ENCODE measurements around the gene TFRC.
"Not testable (repeated sequence)": the region's sequence is repeated elsewhere in the genome, so short reads cannot be mapped to it uniquely, and the experiment has no call there.

The TFRC gene

GRCh38 chr3:196048922-196049598 lies 32.8 kb downstream of the TFRC start:
- DNase-seq (ENCODE audit: low read depth) = no peak

- no peak for DNase-seq (ENCODE audit: low read depth)
Observed at GRCh38 chr3:196047391-196048030, 34.4 kb downstream of the TFRC start.

- DNase-seq (ENCODE audit: low read depth) = no peak
Observed at GRCh38 chr3:196044513-196044912, 37.4 kb downstream of the TFRC start.

- DNase-seq (ENCODE audit: low read depth) = no peak
Observed at GRCh38 chr3:196042673-196043072, 39.2 kb downstream of the TFRC start.

GRCh38 chr3:196039359-196039758 lies 42.5 kb downstream of the TFRC start:
- no peak for DNase-seq (ENCODE audit: low read depth)

GRCh38 chr3:196026059-196026458 lies 55.8 kb downstream of the TFRC start:
- not testable (repeated sequence) for DNase-seq (ENCODE audit: low read depth)

- no peak for DNase-seq (ENCODE audit: low read depth)
Observed at GRCh38 chr3:196024968-196025367, 56.9 kb downstream of the TFRC start.

GRCh38 chr3:196023947-196024346 lies 57.9 kb downstream of the TFRC start:
- no peak for DNase-seq (ENCODE audit: low read depth)

GRCh38 chr3:196022499-196022878 lies 59.4 kb downstream of the TFRC start:
- not testable (repeated sequence) for DNase-seq (ENCODE audit: low read depth)

GRCh38 chr3:196020373-196020772 lies 61.5 kb downstream of the TFRC start:
- DNase-seq (ENCODE audit: low read depth) = no peak

- DNase-seq (ENCODE audit: low read depth) = not testable (repeated sequence)
Observed at GRCh38 chr3:196019576-196019975, 62.3 kb downstream of the TFRC start.

GRCh38 chr3:196018159-196018558 lies 63.7 kb downstream of the TFRC start:
- not testable (repeated sequence) for DNase-seq (ENCODE audit: low read depth)

GRCh38 chr3:196016485-196016884 lies 65.4 kb downstream of the TFRC start:
- DNase-seq (ENCODE audit: low read depth) = peak; percentile 38

GRCh38 chr3:196016059-196016458 lies 65.8 kb downstream of the TFRC start:
- DNase-seq (ENCODE audit: low read depth) = no peak

- no peak for DNase-seq (ENCODE audit: low read depth)
Observed at GRCh38 chr3:196013587-196014487, 68.1 kb downstream of the TFRC start.

- DNase-seq (ENCODE audit: low read depth) = no peak
Observed at GRCh38 chr3:196012941-196013476, 68.9 kb downstream of the TFRC start.

- no peak for DNase-seq (ENCODE audit: low read depth)
Observed at GRCh38 chr3:196012481-196012880, 69.4 kb downstream of the TFRC start.

GRCh38 chr3:196009456-196009855 lies 72.4 kb downstream of the TFRC start:
- no peak for DNase-seq (ENCODE audit: low read depth)

GRCh38 chr3:196008929-196009328 lies 73.0 kb downstream of the TFRC start:
- DNase-seq (ENCODE audit: low read depth) = no peak

- no peak for DNase-seq (ENCODE audit: low read depth)
Observed at GRCh38 chr3:196008387-196008786, 73.5 kb downstream of the TFRC start.

- DNase-seq (ENCODE audit: low read depth) = no peak
Observed at GRCh38 chr3:196007744-196008335, 74.0 kb downstream of the TFRC start.

GRCh38 chr3:196005338-196005737 lies 76.6 kb downstream of the TFRC start:
- not testable (repeated sequence) for DNase-seq (ENCODE audit: low read depth)
